ENCODE measurements around the gene EXOC6. TPM values are rescaled to one million over a fixed set of nuclear protein-coding genes. Genes with fewer than 3 reads are reported as not detected.

The EXOC6 gene
- total and polyA plus RNA-seq, 2 donors: 10.6 to 17.4 TPM

GRCh38 chr10:92855560-92855959 lies 7.2 kb downstream of the EXOC6 start:
- peaks cover 1 to 12% of the 10 kb centered on the region in 2 donors for H3K9me3 ChIP-seq (ENCODE audit: control insufficient read depth in 2 of 2, insufficient read depth in 1 of 2, low read length in 1 of 2)
- H3K27ac ChIP-seq (ENCODE audit: low read depth in 1 of 2, low read length in 1 of 2): no peak overlapping the region
- no peak overlapping the region for H3K4me3 ChIP-seq (ENCODE audit: low read length in 2 of 2)
- peaks cover 0 to 3% of the 10 kb centered on the region in 2 donors for H3K36me3 ChIP-seq (ENCODE audit: control insufficient read depth in 2 of 2, insufficient read depth in 2 of 2, low read length in 1 of 2)
- no peaks in the 10 kb centered on the region for H3K4me1 ChIP-seq (ENCODE audit: control insufficient read depth in 2 of 2, insufficient read depth in 2 of 2, low read length in 2 of 2)
- H3K27me3 ChIP-seq (ENCODE audit: control insufficient read depth in 2 of 2, insufficient read depth in 1 of 2, low read length in 1 of 2): no peaks in the 10 kb centered on the region
- WGBS: 98% methylated on average over 3 of the region's 3 CpGs
- DNase-seq (ENCODE audit: low read depth in 6 of 9, low spot score in 9 of 9): no peak

- Histone ChIP-seq H3K36me3 (ENCODE audit: control insufficient read depth in 2 of 2, insufficient read depth in 2 of 2, low read length in 1 of 2) (peaks cover 0 to 3% of the 10 kb centered on the region in 2 donors), H3K9me3 (ENCODE audit: control insufficient read depth in 2 of 2, insufficient read depth in 1 of 2, low read length in 1 of 2) (peaks cover 1 to 12% of the 10 kb centered on the region in 2 donors), H3K4me3 (ENCODE audit: low read length in 2 of 2) (no peak overlapping the region), H3K4me1 (ENCODE audit: control insufficient read depth in 2 of 2, insufficient read depth in 2 of 2, low read length in 2 of 2) (no peaks in the 10 kb centered on the region), H3K27ac (ENCODE audit: low read depth in 1 of 2, low read length in 1 of 2) (no peak overlapping the region), H3K27me3 (ENCODE audit: control insufficient read depth in 2 of 2, insufficient read depth in 1 of 2, low read length in 1 of 2) (no peaks in the 10 kb centered on the region)
- WGBS: 92% methylated on average over 4 of the region's 4 CpGs
- no peak for DNase-seq (ENCODE audit: low read depth in 6 of 9, low spot score in 9 of 9)
Observed at GRCh38 chr10:92857904-92858514, 9.7 kb downstream of the EXOC6 start.

- Histone ChIP-seq H3K27me3 (ENCODE audit: control insufficient read depth in 2 of 2, insufficient read depth in 1 of 2, low read length in 1 of 2) (no peaks in the 10 kb centered on the region), H3K9me3 (ENCODE audit: control insufficient read depth in 2 of 2, insufficient read depth in 1 of 2, low read length in 1 of 2) (no peaks in the 10 kb centered on the region), H3K4me3 (ENCODE audit: low read length in 2 of 2) (no peak overlapping the region), H3K36me3 (ENCODE audit: control insufficient read depth in 2 of 2, insufficient read depth in 2 of 2, low read length in 1 of 2) (no peaks in the 10 kb centered on the region), H3K4me1 (ENCODE audit: control insufficient read depth in 2 of 2, insufficient read depth in 2 of 2, low read length in 2 of 2) (no peaks in the 10 kb centered on the region), H3K27ac (ENCODE audit: low read depth in 1 of 2, low read length in 1 of 2) (no peak overlapping the region)
- WGBS: 97% methylated on average over 3 of the region's 3 CpGs
- DNase-seq (ENCODE audit: low read depth in 6 of 9, low spot score in 9 of 9): no peak
Observed at GRCh38 chr10:92867235-92867634, 18.9 kb downstream of the EXOC6 start.

GRCh38 chr10:92868036-92868435 lies 19.7 kb downstream of the EXOC6 start:
- H3K9me3 ChIP-seq (ENCODE audit: control insufficient read depth in 2 of 2, insufficient read depth in 1 of 2, low read length in 1 of 2): no peaks in the 10 kb centered on the region
- H3K27me3 ChIP-seq (ENCODE audit: control insufficient read depth in 2 of 2, insufficient read depth in 1 of 2, low read length in 1 of 2): no peaks in the 10 kb centered on the region
- no peak overlapping the region for H3K27ac ChIP-seq (ENCODE audit: low read depth in 1 of 2, low read length in 1 of 2)
- H3K36me3 ChIP-seq (ENCODE audit: control insufficient read depth in 2 of 2, insufficient read depth in 2 of 2, low read length in 1 of 2): no peaks in the 10 kb centered on the region
- WGBS: 96% methylated on average over 3 of the region's 3 CpGs
- no peak overlapping the region for H3K4me3 ChIP-seq (ENCODE audit: low read length in 2 of 2)
- DNase-seq (ENCODE audit: low read depth in 6 of 9, low spot score in 9 of 9): no peak
- H3K4me1 ChIP-seq (ENCODE audit: control insufficient read depth in 2 of 2, insufficient read depth in 2 of 2, low read length in 2 of 2): no peaks in the 10 kb centered on the region

GRCh38 chr10:92868557-92868956 lies 20.2 kb downstream of the EXOC6 start:
- Histone ChIP-seq H3K27me3 (ENCODE audit: control insufficient read depth in 2 of 2, insufficient read depth in 1 of 2, low read length in 1 of 2) (no peaks in the 10 kb centered on the region), H3K4me3 (ENCODE audit: low read length in 2 of 2) (no peak overlapping the region), H3K27ac (ENCODE audit: low read depth in 1 of 2, low read length in 1 of 2) (no peak overlapping the region), H3K9me3 (ENCODE audit: control insufficient read depth in 2 of 2, insufficient read depth in 1 of 2, low read length in 1 of 2) (no peaks in the 10 kb centered on the region), H3K36me3 (ENCODE audit: control insufficient read depth in 2 of 2, insufficient read depth in 2 of 2, low read length in 1 of 2) (no peaks in the 10 kb centered on the region), H3K4me1 (ENCODE audit: control insufficient read depth in 2 of 2, insufficient read depth in 2 of 2, low read length in 2 of 2) (no peaks in the 10 kb centered on the region)
- no peak for DNase-seq (ENCODE audit: low read depth in 6 of 9, low spot score in 9 of 9)
- WGBS: 95% methylated on average over 1 of the region's 1 CpG

- Histone ChIP-seq H3K4me1 (ENCODE audit: control insufficient read depth in 2 of 2, insufficient read depth in 2 of 2, low read length in 2 of 2) (no peaks in the 10 kb centered on the region), H3K36me3 (ENCODE audit: control insufficient read depth in 2 of 2, insufficient read depth in 2 of 2, low read length in 1 of 2) (no peaks in the 10 kb centered on the region), H3K27me3 (ENCODE audit: control insufficient read depth in 2 of 2, insufficient read depth in 1 of 2, low read length in 1 of 2) (no peaks in the 10 kb centered on the region), H3K9me3 (ENCODE audit: control insufficient read depth in 2 of 2, insufficient read depth in 1 of 2, low read length in 1 of 2) (no peaks in the 10 kb centered on the region), H3K4me3 (ENCODE audit: low read length in 2 of 2) (no peak overlapping the region), H3K27ac (ENCODE audit: low read depth in 1 of 2, low read length in 1 of 2) (no peak overlapping the region)
- no peak for DNase-seq (ENCODE audit: low read depth in 6 of 9, low spot score in 9 of 9)
- 97% methylated on average over 3 of the region's 3 CpGs for WGBS
Observed at GRCh38 chr10:92873029-92873428, 24.7 kb downstream of the EXOC6 start.

GRCh38 chr10:92876509-92877036 lies 28.3 kb downstream of the EXOC6 start:
- Histone ChIP-seq H3K4me1 (ENCODE audit: control insufficient read depth in 2 of 2, insufficient read depth in 2 of 2, low read length in 2 of 2) (no peaks in the 10 kb centered on the region), H3K27me3 (ENCODE audit: control insufficient read depth in 2 of 2, insufficient read depth in 1 of 2, low read length in 1 of 2) (no peaks in the 10 kb centered on the region), H3K9me3 (ENCODE audit: control insufficient read depth in 2 of 2, insufficient read depth in 1 of 2, low read length in 1 of 2) (no peaks in the 10 kb centered on the region), H3K36me3 (ENCODE audit: control insufficient read depth in 2 of 2, insufficient read depth in 2 of 2, low read length in 1 of 2) (no peaks in the 10 kb centered on the region), H3K27ac (ENCODE audit: low read depth in 1 of 2, low read length in 1 of 2) (no peak overlapping the region), H3K4me3 (ENCODE audit: low read length in 2 of 2) (no peak overlapping the region)
- no peak for DNase-seq (ENCODE audit: low read depth in 6 of 9, low spot score in 9 of 9)
- 39% methylated on average over 4 of the region's 4 CpGs for WGBS

- Histone ChIP-seq H3K27me3 (ENCODE audit: control insufficient read depth in 2 of 2, insufficient read depth in 1 of 2, low read length in 1 of 2) (no peaks in the 10 kb centered on the region), H3K9me3 (ENCODE audit: control insufficient read depth in 2 of 2, insufficient read depth in 1 of 2, low read length in 1 of 2) (no peaks in the 10 kb centered on the region), H3K27ac (ENCODE audit: low read depth in 1 of 2, low read length in 1 of 2) (no peak overlapping the region), H3K36me3 (ENCODE audit: control insufficient read depth in 2 of 2, insufficient read depth in 2 of 2, low read length in 1 of 2) (no peaks in the 10 kb centered on the region), H3K4me1 (ENCODE audit: control insufficient read depth in 2 of 2, insufficient read depth in 2 of 2, low read length in 2 of 2) (no peaks in the 10 kb centered on the region), H3K4me3 (ENCODE audit: low read length in 2 of 2) (no peak overlapping the region)
- peak in 8 of 9 donors; percentile 7 to 60 (median 31) for DNase-seq (ENCODE audit: low read depth in 6 of 9, low spot score in 9 of 9)
- WGBS: 62% methylated on average over 4 of the region's 4 CpGs
Observed at GRCh38 chr10:92880233-92880861, 32.0 kb downstream of the EXOC6 start.

- WGBS: over 99% methylated on average over 2 of the region's 2 CpGs
- Histone ChIP-seq H3K4me1 (ENCODE audit: control insufficient read depth in 2 of 2, insufficient read depth in 2 of 2, low read length in 2 of 2) (no peaks in the 10 kb centered on the region), H3K27ac (ENCODE audit: low read depth in 1 of 2, low read length in 1 of 2) (no peak overlapping the region), H3K9me3 (ENCODE audit: control insufficient read depth in 2 of 2, insufficient read depth in 1 of 2, low read length in 1 of 2) (no peaks in the 10 kb centered on the region), H3K27me3 (ENCODE audit: control insufficient read depth in 2 of 2, insufficient read depth in 1 of 2, low read length in 1 of 2) (no peaks in the 10 kb centered on the region), H3K4me3 (ENCODE audit: low read length in 2 of 2) (no peak overlapping the region), H3K36me3 (ENCODE audit: control insufficient read depth in 2 of 2, insufficient read depth in 2 of 2, low read length in 1 of 2) (no peaks in the 10 kb centered on the region)
- no peak for DNase-seq (ENCODE audit: low read depth in 6 of 9, low spot score in 9 of 9)
Observed at GRCh38 chr10:92880917-92881316, 32.6 kb downstream of the EXOC6 start.

Data from thymus (tissue), 11 donors.